ENCODE results near the gene IGSF21.

The IGSF21 gene

GRCh38 chr1:18263547-18264120 lies 156.0 kb downstream of the IGSF21 start:
- no peak for DNase-seq (ENCODE audit: low spot score)

DNA sequence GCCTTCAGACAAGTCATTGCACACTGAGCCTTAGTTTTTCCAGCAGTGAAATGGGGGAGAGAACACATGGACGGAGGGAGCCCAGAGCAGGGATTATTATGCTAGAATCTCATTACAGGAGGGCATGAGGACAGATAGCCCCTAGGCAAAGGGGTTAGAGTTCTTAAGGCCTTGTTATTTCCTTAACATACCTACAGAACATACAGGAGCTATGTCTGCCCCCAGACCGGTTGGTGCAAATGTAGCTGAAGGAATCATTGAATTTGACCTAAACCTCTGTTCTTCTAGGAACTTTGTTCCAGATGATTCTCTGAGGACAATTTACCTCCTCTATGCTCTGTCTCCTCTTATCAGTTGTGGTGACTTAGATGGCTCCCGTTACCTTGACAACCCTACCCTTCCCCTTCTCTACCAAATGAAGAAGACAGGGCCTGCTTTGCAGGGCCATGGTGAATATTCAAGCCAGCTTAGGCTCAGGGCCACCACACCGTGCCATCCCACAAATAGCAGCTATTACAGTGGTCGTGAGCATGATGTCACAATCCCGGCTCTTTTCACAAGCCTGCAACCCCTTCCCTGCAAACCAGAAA lies 156.9 kb downstream of the IGSF21 start:
- no peak for DNase-seq (ENCODE audit: low spot score)

DNA sequence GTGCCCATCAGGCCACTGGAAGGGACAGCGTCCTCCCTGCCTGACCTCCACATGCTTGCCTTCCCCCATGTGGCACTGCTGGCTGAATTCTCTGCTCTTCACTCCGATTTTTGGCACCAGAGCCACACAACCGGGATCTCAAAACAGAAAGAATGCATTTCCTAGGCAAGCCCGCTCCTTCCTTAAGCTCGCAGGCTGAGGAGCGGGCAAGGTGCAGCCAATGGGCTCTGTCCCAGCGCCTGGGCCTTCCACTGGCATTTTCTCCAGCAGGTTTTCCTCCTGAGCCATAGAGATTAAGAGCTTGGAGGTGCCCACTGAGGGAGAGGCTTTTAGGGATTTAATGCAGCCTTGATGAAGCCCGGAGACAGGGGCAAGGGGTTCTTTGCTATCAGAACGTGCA lies 158.0 kb downstream of the IGSF21 start:
- DNase-seq (ENCODE audit: low spot score): no peak

DNA sequence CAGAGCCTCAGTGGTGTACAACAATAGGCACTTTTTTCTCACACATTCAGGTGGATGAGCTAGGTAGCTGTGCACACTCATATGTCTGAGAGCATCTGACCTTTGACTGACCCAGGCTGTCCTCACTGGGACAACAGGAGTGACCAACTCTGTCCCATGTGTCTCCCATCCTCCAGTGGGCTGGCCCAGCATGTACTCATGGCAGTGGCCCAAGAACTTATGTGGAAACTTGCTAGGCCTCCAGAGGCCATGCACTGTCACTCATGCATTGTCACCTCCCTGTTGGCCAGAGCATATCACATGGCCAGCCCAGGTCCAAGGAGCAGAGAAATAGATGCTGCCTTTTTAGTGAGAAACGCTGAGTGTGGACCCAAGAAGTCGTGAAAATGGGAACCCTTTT lies 158.8 kb downstream of the IGSF21 start:
- DNase-seq (ENCODE audit: low spot score): no peak

- no peak for DNase-seq (ENCODE audit: low spot score)
Measured at GRCh38 chr1:18271336-18271735, 163.7 kb downstream of the IGSF21 start.

DNA sequence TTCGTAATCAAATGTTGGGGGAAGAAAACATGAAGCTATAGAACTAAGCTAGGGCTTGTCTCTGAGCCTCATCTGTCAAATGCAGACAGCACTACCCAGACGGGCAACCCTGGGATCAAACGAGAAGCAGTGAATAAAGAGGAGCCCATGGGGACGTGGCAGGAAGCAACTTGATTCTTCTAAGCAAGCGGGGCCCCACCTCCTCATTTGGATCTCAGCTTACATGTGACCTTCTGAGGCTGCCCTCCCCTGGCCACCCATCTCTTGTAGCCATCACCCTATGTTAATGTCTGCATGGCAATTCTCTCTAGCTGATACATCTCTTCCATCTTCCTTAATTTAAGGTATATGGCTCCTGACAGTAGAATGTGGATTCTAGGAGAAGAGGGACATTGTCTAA lies 171.3 kb downstream of the IGSF21 start:
- no peak for DNase-seq (ENCODE audit: low spot score)

DNA sequence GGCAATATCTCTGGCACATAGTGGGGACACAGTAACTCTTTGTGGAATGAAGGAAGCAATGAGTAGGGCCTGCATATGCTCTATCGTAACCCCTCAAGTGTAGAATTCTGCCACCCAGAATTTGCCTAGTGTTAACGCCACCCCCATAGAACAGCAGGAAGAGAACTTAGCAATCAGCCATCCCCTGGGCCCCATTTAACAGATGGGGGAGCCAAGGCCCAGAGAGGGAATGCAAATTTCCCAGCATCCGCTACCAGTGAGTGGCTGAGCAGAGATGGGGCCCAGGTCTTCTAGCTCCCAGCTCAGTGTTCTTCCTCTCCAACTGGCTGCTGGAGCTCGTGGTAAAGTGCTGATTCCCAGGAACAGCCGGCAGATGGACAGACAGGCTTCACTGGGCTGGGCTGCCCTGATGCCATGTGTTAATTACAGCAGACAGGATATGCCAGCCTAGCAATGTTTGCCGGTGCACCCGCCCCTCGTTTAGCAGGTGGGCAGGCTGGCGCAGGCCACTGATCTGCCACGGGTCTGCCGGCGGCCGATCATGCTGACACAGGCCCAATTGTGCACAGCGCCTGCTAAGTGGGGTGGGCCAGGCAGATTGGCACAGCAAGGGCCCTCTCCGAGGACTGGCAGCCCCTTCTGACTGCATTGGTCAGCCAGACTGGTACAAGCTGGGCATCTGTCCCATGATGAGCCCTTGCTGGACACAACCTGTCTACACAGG lies 171.9 kb downstream of the IGSF21 start:
- no peak for DNase-seq (ENCODE audit: low spot score)

GRCh38 chr1:18280956-18281355 lies 173.4 kb downstream of the IGSF21 start:
- no peak for DNase-seq (ENCODE audit: low spot score)

DNA sequence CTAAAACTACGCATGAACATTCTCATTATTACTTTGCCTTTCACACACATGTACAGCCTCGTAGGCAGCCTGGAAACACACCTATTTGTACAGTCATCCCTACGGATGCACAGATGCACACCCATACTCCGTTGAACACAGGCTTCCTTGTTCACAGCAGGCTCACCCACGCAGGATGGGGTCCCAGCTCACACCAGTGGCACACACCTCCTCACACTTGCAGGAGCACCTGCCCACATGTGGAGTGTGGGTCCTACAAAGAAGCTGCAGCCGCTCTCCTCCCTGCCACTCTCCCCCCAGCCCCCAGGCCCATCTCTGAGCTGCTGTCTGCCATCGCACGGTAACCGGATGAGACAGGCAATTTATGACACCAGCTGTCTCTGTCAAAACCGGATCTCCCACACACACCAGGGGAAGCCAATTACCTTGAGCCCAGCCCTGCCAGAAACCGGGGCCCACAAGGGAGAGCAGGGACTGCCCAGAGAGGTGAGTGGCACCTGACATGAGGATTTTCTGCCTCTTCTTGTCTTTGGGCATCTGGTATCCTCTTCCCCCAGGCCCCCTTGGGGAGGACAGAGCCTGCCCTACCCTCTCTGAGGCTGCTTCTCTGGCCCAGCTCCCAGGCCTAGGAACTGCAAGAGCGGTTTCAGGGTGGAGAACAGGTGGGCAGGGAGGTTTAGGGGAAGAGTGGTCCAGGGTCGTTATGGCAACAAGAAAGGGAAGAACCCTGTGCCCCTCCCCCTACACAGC lies 175.4 kb downstream of the IGSF21 start:
- no peak for DNase-seq (ENCODE audit: low spot score)

- no peak for DNase-seq (ENCODE audit: low spot score)
Measured at GRCh38 chr1:18283601-18284385, 176.2 kb downstream of the IGSF21 start.

DNA sequence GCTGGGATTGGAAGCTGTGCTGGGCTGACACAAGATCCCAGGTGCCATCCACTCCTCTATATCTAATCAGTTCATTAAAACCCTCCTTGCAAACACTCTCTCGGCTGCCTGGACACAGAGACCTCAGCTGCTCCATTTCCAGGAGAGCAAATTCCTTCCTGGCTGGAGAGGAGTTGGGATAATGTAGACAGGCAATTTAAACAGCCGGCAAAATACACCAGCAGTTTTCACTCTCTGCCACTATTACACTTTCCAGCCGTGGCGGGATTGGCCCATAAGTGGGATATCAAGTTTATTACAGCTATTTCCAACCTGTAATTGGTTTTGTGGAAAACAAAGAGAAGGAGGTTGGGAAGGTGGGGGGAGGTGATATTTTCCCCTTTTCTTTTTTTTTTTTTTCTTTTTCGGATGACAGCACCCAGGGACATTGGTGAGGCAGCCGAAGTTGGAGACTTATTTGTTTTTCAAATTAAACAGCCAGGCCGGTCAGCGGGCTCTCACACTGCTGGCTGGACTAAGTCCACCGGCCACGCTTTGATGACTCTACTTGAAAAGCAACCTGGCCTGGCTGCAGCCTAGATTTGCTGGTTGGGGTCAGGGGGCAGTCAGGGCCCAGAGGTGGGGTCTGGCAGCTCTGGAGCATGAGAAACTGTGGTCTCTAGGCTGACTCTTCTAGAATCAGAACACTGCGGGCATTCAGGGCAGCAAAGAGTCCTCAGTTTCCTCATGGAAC lies 177.4 kb downstream of the IGSF21 start:
- no peak for DNase-seq (ENCODE audit: low spot score)

DNA sequence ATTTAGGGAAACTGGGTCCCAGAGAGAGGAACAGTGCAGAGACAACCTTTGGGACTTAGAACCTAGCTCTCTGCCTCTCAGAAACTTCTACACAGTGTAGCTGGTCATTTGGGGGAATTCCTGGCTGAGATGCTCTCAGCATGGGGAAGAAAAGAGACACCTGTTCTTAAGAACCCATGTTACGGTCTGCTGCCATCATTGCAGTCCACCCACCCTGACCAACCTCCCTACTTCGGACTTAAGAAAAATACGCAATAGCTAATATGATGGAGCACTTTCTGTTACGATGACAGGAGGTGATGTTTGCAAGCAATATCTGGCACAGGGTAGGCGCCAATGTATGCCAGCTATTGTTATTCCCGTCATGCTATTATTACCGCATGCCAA lies 177.9 kb downstream of the IGSF21 start:
- DNase-seq (ENCODE audit: low spot score): no peak

DNA sequence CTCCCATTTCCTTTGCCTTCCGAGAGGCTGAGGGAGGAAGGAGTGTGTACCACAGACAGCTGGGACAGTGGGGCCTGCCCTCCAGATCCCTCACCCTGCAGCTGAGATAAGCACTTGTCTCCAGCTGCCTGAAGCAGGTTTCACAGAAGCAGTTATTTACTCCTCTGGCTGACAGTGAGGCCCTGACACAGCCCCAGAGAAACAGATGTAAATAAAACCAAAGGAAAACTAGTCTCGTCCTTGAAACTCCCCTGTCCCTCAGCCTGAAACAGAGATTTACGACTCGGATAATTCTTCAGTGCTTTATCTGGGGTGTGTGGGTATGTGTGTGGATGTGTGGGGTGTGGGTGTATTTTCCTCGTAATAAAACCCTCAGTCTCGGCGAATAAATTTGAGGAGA lies 181.1 kb downstream of the IGSF21 start:
- DNase-seq (ENCODE audit: low spot score): no peak

- no peak for DNase-seq (ENCODE audit: low spot score)
Measured at GRCh38 chr1:18289597-18289996, 182.0 kb downstream of the IGSF21 start.

DNA sequence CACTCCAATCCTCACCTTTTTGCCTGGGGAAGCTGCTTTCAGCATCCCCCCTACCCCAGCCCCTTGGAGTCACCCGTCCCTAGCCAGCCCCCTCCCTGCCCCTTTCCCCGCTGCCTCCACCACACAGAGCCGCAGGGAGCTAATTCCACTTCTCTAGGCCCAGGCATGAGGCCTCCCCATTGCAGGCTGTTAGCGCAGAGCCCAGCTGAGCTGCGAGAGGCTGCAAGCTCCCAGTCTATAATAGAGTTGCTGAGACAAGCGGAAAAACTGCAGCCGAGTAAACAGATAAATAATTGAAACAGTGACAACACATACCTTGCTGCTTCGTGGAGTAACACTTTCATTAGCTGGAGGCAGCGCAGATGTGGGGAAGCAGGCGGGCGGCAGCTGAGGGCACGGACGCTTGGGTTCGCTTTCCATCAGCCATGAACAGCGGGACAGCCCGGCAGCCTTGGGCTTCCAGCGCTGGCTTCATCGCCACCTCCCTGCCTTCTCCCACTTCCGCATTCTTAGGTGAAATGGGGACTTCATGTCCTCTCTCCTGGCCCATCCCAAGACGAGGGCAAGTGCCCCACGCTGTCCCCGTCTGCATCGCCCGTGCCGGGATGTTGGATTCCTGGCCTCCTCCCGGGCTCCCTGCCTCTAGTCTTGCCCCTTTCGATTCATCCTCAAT lies 183.3 kb downstream of the IGSF21 start:
- DNase-seq (ENCODE audit: low spot score): no peak

DNA sequence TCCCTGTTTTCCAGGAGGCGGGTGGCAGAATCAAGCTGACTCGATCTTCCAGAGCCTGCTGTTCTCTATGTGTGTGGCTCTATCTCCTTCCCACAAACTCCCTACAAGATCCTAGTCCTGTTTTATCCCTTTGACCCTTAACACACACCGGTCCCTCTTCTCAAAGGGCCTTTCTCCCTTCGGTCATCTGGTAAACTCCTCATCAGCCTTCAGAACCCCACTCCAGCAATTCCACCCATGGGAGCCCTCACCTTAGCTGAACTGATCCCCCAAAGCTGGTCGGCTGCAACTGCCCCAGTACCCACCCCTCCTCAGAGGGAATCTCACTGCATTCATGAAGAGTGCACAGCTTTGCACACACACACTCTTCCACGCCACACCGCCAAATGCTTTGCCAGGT lies 184.9 kb downstream of the IGSF21 start:
- no peak for DNase-seq (ENCODE audit: low spot score)

GRCh38 chr1:18293291-18293690 lies 185.7 kb downstream of the IGSF21 start:
- DNase-seq (ENCODE audit: low spot score): no peak

- no peak for DNase-seq (ENCODE audit: low spot score)
Measured at GRCh38 chr1:18294437-18295176, 187.0 kb downstream of the IGSF21 start.

DNA sequence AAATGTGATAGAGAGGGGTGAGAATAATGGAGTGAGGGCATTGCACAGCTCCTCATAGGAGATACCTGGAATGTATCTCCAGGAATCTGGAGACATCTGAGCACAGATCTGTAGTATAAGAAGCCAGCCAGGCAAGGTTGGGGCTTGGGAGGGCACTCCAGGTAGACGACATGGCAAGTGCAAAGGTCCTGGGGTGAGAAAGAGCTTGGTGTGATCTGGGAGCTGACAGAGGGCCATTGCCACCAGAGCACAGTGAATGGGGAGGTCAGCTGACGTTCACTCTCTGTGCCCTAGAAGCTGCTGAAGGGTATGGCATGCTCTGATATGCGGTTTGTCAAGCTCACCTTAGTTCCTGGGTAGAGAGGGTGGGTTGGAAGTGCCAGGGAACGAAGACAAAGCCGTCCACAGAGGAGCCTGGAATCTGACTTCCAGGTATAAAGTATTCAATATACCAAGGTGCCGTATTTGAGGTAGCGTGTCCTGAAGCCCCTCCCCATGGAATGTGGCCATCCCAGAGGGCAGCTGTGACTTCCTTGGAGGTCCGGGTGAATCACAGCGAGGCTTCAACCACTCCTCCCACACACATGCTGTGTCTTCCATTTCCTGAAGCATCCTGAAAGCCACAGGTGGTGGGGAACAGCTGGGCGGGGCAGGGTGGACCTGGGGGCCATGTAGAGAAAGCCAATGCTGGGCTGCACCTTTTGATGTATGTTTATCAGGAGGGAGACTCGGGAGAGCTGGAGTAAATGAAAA lies 190.5 kb downstream of the IGSF21 start:
- DNase-seq (ENCODE audit: low spot score): peak; percentile 10

Data from kidney tubule cell (primary cell).